H1 (cell line): ENCODE measurements around the gene LCT. TPM values are rescaled to one million over a fixed set of nuclear protein-coding genes. Genes with fewer than 3 reads are reported as not detected.

Experiments
- CTCF ChIA-PET: fragments of 300-600 bp; sonication (Branson Sonifier 250); formaldehyde crosslinking; loops from one replicate; lab custom pipeline; 2021; ENCODE audit not compliant: partially characterized antibody; lab: Charles Lee
- POLR2A ChIA-PET: fragments of 300-600 bp; sonication (Branson Sonifier 250); formaldehyde crosslinking; loops from one replicate; lab custom pipeline; 2021; ENCODE audit warnings: inconsistent platforms; ENCODE audit not compliant: partially characterized antibody; lab: Charles Lee
- DNase-seq, 2 experiments: peaks; one replicate each; pipeline versions ENCODE4 v3.0.0 to v3.0.0-alpha.2; 2010 to 2022; ENCODE audit warnings: low spot score in 2 of 2, low read depth in 1 of 2, mixed read lengths in 1 of 2
- FAIRE-seq: peaks from 2 replicates; lab custom pipeline; 2011; peaks lifted over from hg19 to GRCh38; lab: Jason Lieb, UNC
- H2AFZ ChIP-seq: 2 replicates; pipeline ENCODE4 v1.8.1; 2012; ENCODE audit warnings: low read length, inconsistent platforms
- H2AK5ac ChIP-seq: 2 replicates; pipeline ENCODE4 v1.6.1; 2013; ENCODE audit warnings: low read depth, low read length
- H2BK120ac ChIP-seq: replicated peaks from 2 replicates; pipeline ENCODE3; 2013; ENCODE audit warnings: low read depth, low read length, inconsistent platforms
- H2BK12ac ChIP-seq: 2 replicates; pipeline ENCODE4 v1.6.1; 2013; ENCODE audit warnings: low read depth, low read length
- H2BK15ac ChIP-seq: 2 replicates; pipeline ENCODE4 v1.6.1; 2013; ENCODE audit warnings: low read length
- H2BK20ac ChIP-seq: 2 replicates; pipeline ENCODE4 v1.6.1; 2013; ENCODE audit warnings: low read length
- H2BK5ac ChIP-seq: 2 replicates; pipeline ENCODE4 v1.6.1; 2013; ENCODE audit warnings: low read depth, low read length
- H3K14ac ChIP-seq: 2 replicates; pipeline ENCODE4 v1.6.1; 2013; ENCODE audit warnings: inconsistent platforms; ENCODE audit not compliant: insufficient read length
- H3K18ac ChIP-seq: 2 replicates; pipeline ENCODE4 v1.6.1; 2013; ENCODE audit warnings: low read length; ENCODE audit errors: extremely low read depth
- H3K23ac ChIP-seq: 2 replicates; pipeline ENCODE4 v1.6.1; 2013; ENCODE audit warnings: inconsistent platforms; ENCODE audit not compliant: insufficient read length
- H3K23me2 ChIP-seq: 2 replicates; pipeline ENCODE4 v1.6.1; 2013; ENCODE audit warnings: low read depth, low read length
- H3K27ac ChIP-seq: 2 replicates; pipeline ENCODE4 v1.6.1; 2011; ENCODE audit warnings: low read depth, low read length, inconsistent platforms
- H3K27me3 ChIP-seq, 4 experiments: replicated peaks in 1 of 4; 1 replicate in 1 of 4; 2 replicates in 3 of 4; pipeline versions ENCODE4 v1.6.1 to v1.8.1; 2011 to 2013; ENCODE audit warnings: low read length in 3 of 4, mild to moderate bottlenecking in 3 of 4, inconsistent platforms in 2 of 4, mixed read lengths in 2 of 4, moderate library complexity in 1 of 4; ENCODE audit not compliant: control insufficient read depth in 3 of 4, insufficient read depth in 3 of 4; ENCODE audit errors: extremely low read depth in 1 of 4
- H3K36me3 ChIP-seq, 4 experiments: 2 replicates each; pipeline versions ENCODE4 v1.6.1 to v1.8.1; 2011 to 2013; ENCODE audit warnings: mild to moderate bottlenecking in 4 of 4, low read length in 3 of 4, moderate library complexity in 2 of 4, control low read depth in 1 of 4, inconsistent platforms in 1 of 4; ENCODE audit not compliant: insufficient read depth in 4 of 4, control insufficient read depth in 2 of 4
- H3K4ac ChIP-seq: replicated peaks from 2 replicates; pipeline ENCODE3; 2013; ENCODE audit warnings: low read length, low read depth, mixed read lengths, inconsistent platforms; ENCODE audit not compliant: insufficient read length
- H3K4me1 ChIP-seq, 4 experiments: replicated peaks in 1 of 4; 1 replicate in 1 of 4; 2 replicates in 3 of 4; pipeline versions ENCODE4 v1.6.1 to v1.8.1; 2011 to 2013; ENCODE audit warnings: low read length in 3 of 4, inconsistent platforms in 2 of 4, mixed read lengths in 1 of 4; ENCODE audit not compliant: insufficient read depth in 4 of 4, control insufficient read depth in 3 of 4
- H3K4me2 ChIP-seq, 2 experiments: 2 replicates each; pipeline versions ENCODE4 v1.6.1 to v1.8.1; 2011 to 2013; ENCODE audit warnings: low read depth in 2 of 2, low read length in 2 of 2, control low read depth in 1 of 2, inconsistent platforms in 1 of 2, mild to moderate bottlenecking in 1 of 2; ENCODE audit not compliant: insufficient read depth in 1 of 2
- H3K4me3 ChIP-seq, 4 experiments: fragments of 200-600, 300-600 bp in 1 of 4; sonication (generic), shearing (Covaris generic), sonication (Bioruptor Twin) in 1 of 4; 2 replicates each; pipeline versions ENCODE4 v1.5.1 to v1.8.1; 2011 to 2016; ENCODE audit warnings: low read length in 4 of 4, low read depth in 3 of 4, control low read depth in 2 of 4, inconsistent platforms in 2 of 4, mild to moderate bottlenecking in 2 of 4, mixed read lengths in 1 of 4, moderate library complexity in 1 of 4; ENCODE audit not compliant: insufficient read depth in 2 of 4; ENCODE audit errors: extremely low read depth in 1 of 4
- H3K56ac ChIP-seq: replicated peaks from 2 replicates; pipeline ENCODE3; 2013; ENCODE audit warnings: low read depth, mild to moderate bottlenecking, mixed read lengths, low read length, inconsistent platforms; ENCODE audit not compliant: insufficient read length
- H3K79me1 ChIP-seq: 2 replicates; pipeline ENCODE4 v1.6.1; 2013; ENCODE audit warnings: low read depth, low read length, control low read depth
- H3K79me2 ChIP-seq, 2 experiments: 2 replicates each; pipeline versions ENCODE4 v1.6.1 to v1.8.1; 2012 to 2013; ENCODE audit warnings: low read length in 2 of 2, mild to moderate bottlenecking in 2 of 2, inconsistent platforms in 1 of 2; ENCODE audit not compliant: insufficient read depth in 2 of 2, control insufficient read depth in 1 of 2
- H3K9ac ChIP-seq, 4 experiments: replicated peaks in 1 of 4; 1 replicate in 1 of 4; 2 replicates in 3 of 4; pipeline versions ENCODE4 v1.6.1 to v1.8.1; 2011 to 2013; ENCODE audit warnings: low read depth in 3 of 4, low read length in 3 of 4, control low read depth in 2 of 4, mild to moderate bottlenecking in 2 of 4, moderate library complexity in 2 of 4, inconsistent platforms in 1 of 4; ENCODE audit errors: extremely low read depth in 1 of 4
- H3K9me3 ChIP-seq, 2 experiments: 2 replicates each; pipeline versions ENCODE4 v1.6.1 to v1.8.1; 2012 to 2013; ENCODE audit warnings: mild to moderate bottlenecking in 2 of 2, moderate library complexity in 2 of 2, control low read depth in 1 of 2, inconsistent platforms in 1 of 2, low read depth in 1 of 2, low read length in 1 of 2, mixed read lengths in 1 of 2; ENCODE audit not compliant: insufficient read depth in 2 of 2
- H4K20me1 ChIP-seq, 2 experiments: replicated peaks in 1 of 2; 2 replicates each; pipeline versions ENCODE3 to v1.8.1; 2011 to 2013; ENCODE audit warnings: inconsistent platforms in 2 of 2, low read length in 2 of 2, mild to moderate bottlenecking in 1 of 2; ENCODE audit not compliant: insufficient read depth in 2 of 2, control insufficient read depth in 1 of 2
- H4K5ac ChIP-seq: 2 replicates; pipeline ENCODE4 v1.6.1; 2013; ENCODE audit warnings: low read length, low read depth, mixed read lengths, inconsistent platforms; ENCODE audit not compliant: insufficient read length
- H4K8ac ChIP-seq: 2 replicates; pipeline ENCODE4 v1.8.0; 2013; ENCODE audit warnings: mild to moderate bottlenecking, moderate library complexity, low read length, inconsistent platforms; ENCODE audit not compliant: insufficient read depth; ENCODE audit errors: extremely low read depth
- H4K91ac ChIP-seq: replicated peaks from 2 replicates; pipeline ENCODE3; 2013; ENCODE audit warnings: low read length, mixed read lengths, inconsistent platforms; ENCODE audit not compliant: insufficient read length
- BCL11A ChIP-seq, 2 experiments: IDR thresholded peaks; one replicate each; pipeline ENCODE4 v1.6.1; 2011; ENCODE audit warnings: low read depth in 2 of 2, low read length in 2 of 2, mild to moderate bottlenecking in 2 of 2
- CTBP2 ChIP-seq: IDR thresholded peaks from 2 replicates; pipeline ENCODE4 v1.7.0; 2011; ENCODE audit warnings: borderline replicate concordance, mild to moderate bottlenecking, moderate library complexity, mixed read lengths, low read length; ENCODE audit not compliant: insufficient read depth, insufficient read length
- EGR1 ChIP-seq: IDR thresholded peaks from 2 replicates; pipeline ENCODE4 v1.6.1; 2011; ENCODE audit warnings: low read depth, low read length, borderline replicate concordance
- GTF2F1 ChIP-seq: IDR thresholded peaks from 2 replicates; pipeline ENCODE4 v1.6.1; 2012; ENCODE audit warnings: low read depth, low read length, improper control_type of control experiment, borderline replicate concordance
- RNF2 ChIP-seq: fragments of 200-900, 300-1000 bp; sonication (generic); IDR thresholded peaks from 2 replicates; pipeline ENCODE4 v1.7.1; 2016; ENCODE audit warnings: borderline replicate concordance, low read depth, mild to moderate bottlenecking, antibody characterized with exemption, low read length; ENCODE audit not compliant: poor library complexity, severe bottlenecking; ENCODE audit errors: missing control alignments
- RXRA ChIP-seq: IDR thresholded peaks from 2 replicates; pipeline ENCODE4 v1.6.1; 2011; ENCODE audit warnings: low read depth, mild to moderate bottlenecking, low read length, moderate library complexity; ENCODE audit not compliant: insufficient read depth
- SIN3A ChIP-seq, 2 experiments: IDR thresholded peaks in 1 of 2; conservative IDR thresholded peaks in 1 of 2; 2 replicates each; pipeline ENCODE4 v1.6.1; 2011 to 2012; ENCODE audit warnings: low read length in 2 of 2, improper control_type of control experiment in 1 of 2, low read depth in 1 of 2, mild to moderate bottlenecking in 1 of 2
- SP1 ChIP-seq: IDR thresholded peaks from 2 replicates; pipeline ENCODE4 v1.6.1; 2011; ENCODE audit warnings: low read depth, low read length
- SRF ChIP-seq: IDR thresholded peaks from 2 replicates; pipeline ENCODE4 v1.6.1; 2011; ENCODE audit warnings: mild to moderate bottlenecking, low read depth, low read length, moderate library complexity
- SUZ12 ChIP-seq: fragments of 200-600 bp; sonication (generic); IDR thresholded peaks from 2 replicates; pipeline ENCODE4 v1.6.1; 2012; ENCODE audit warnings: mild to moderate bottlenecking, inconsistent platforms, low read length, moderate library complexity, mixed read lengths
- WGBS, 2 experiments: shearing (Covaris generic) in 1 of 2; methylation state at CpG; one replicate each; pipeline versions ENCODE4 v1.1.6 to v1.1.7; 2013 to 2015; ENCODE audit warnings: low lambda C conversion rate in 2 of 2, mixed read lengths in 2 of 2, inconsistent platforms in 1 of 2, low coverage in 1 of 2, missing lambda C conversion rate in 1 of 2; ENCODE audit not compliant: insufficient replicate concordance in 2 of 2, insufficient coverage in 1 of 2, insufficient read length in 1 of 2; ENCODE audit errors: extremely low coverage in 1 of 2, missing lambda C conversion rate in 1 of 2; 5-methylcytosine and 5-hydroxymethylcytosine counted together
- polyA plus RNA-seq, 7 experiments: library from polyadenylated mRNA; depleted of rRNA in 3 of 7; stranded (reverse) in 5 of 7; unstranded in 2 of 7; fragments of >200 nt in 5 of 7; fragments of 200-250 nt in 2 of 7; gene quantifications; 1 replicate in 5 of 7; 2 replicates in 1 of 7; 4 replicates in 1 of 7; pipeline versions ENCODE4 v1.2.1 to v1.2.3, GENCODE V29; 2011 to 2013; ENCODE audit warnings: missing spikeins in 2 of 7, mixed read lengths in 2 of 7
- total RNA-seq: library from RNA; stranded (reverse); fragmentation: NEBNext Ultra II Directional; extraction: Animal tissue kit (Norgen Biotek cat#: 25700); gene quantifications from 2 replicates; pipeline ENCODE4 v1.2.1, GENCODE V29; 2021

Gene LCT
- total and polyA plus RNA-seq, 2 of the 8 experiments (the other 6 are each of a cell fraction or from before 2014, with no cell fraction given) = 0.06 TPM; not detected in 1

- Histone ChIP-seq H3K23me2 (no peaks in the 10 kb centered on the region), H3K36me3 (peaks cover 1 to 47% (median 24%) of the 10 kb centered on the region in 4 experiments; a peak in 7 of 8 replicates), H3K14ac (no peak overlapping the region), H3K79me1 (no peaks in the 10 kb centered on the region), H3K23ac (no peak overlapping the region), H3K4ac (no peak overlapping the region), H3K9me3 (peaks cover 0 to 2% of the 10 kb centered on the region in 2 experiments; a peak in 1 of 4 replicates), H2BK12ac (no peak overlapping the region), H3K27ac (no peak overlapping the region), H3K9ac (no peak overlapping the region), H3K4me1 (no peaks in the 10 kb centered on the region), H3K4me2 (no peak overlapping the region), H2BK15ac (no peak overlapping the region), H3K27me3 (no peaks in the 10 kb centered on the region), H2BK20ac (no peak overlapping the region), H2BK120ac (no peak overlapping the region), H3K18ac (no peak overlapping the region), H2AFZ (no peak overlapping the region), H3K56ac (no peak overlapping the region), H4K20me1 (peaks cover 0 to under 1% of the 10 kb centered on the region in 2 experiments), H2BK5ac (no peak overlapping the region), H4K91ac (no peak overlapping the region), H2AK5ac (no peak overlapping the region), H4K5ac (no peak overlapping the region), H3K79me2 (no peaks in the 10 kb centered on the region), H3K4me3 (no peak overlapping the region), H4K8ac (no peak overlapping the region)
- WGBS, 2 experiments = 92% methylated on average over 2 of the region's 2 CpGs; no CpG with 5 or more reads in 1 of the 2 experiments
- no peak for DNase-seq
- TF ChIP-seq SP1 (no peak), EGR1 (no peak), BCL11A (IDR thresholded peaks at IDR 0.05; ENCODE audit: low read depth in 2 of 2, low read length in 2 of 2) (no peak), GTF2F1 (no peak), RNF2 (no peak), SRF (no peak), SIN3A (conservative IDR thresholded peaks at IDR 0.05 in 1 of 2, IDR thresholded peaks at IDR 0.05 in 1 of 2; ENCODE audit: low read depth in 1 of 2, low read length in 2 of 2) (no peak), RXRA (no peak), SUZ12 (no peak), CTBP2 (no peak)
- ChIA-PET POLR2A (no interaction called here), CTCF (interaction anchor here (0.6 to 9.4 kb wide), 3 partner anchors 13 to 79 kb away, joined by 3 to 87 read pairs (median 4); no protein-coding TSS in a partner anchor)
- no peak for FAIRE-seq
Measured at GRCh38 chr2:135785032-135785431, 52.0 kb downstream of the LCT start.
